ENCODE data around the gene NABP1.

NABP1 gene

GRCh38 chr2:191728750-191729624 lies 51.1 kb downstream of the NABP1 start:
- no peak for TF ChIP-seq EZH2phosphoT487 (IDR thresholded peaks at IDR 0.05; ENCODE audit: low read depth)
- TF ChIP-seq, protein P1, sequence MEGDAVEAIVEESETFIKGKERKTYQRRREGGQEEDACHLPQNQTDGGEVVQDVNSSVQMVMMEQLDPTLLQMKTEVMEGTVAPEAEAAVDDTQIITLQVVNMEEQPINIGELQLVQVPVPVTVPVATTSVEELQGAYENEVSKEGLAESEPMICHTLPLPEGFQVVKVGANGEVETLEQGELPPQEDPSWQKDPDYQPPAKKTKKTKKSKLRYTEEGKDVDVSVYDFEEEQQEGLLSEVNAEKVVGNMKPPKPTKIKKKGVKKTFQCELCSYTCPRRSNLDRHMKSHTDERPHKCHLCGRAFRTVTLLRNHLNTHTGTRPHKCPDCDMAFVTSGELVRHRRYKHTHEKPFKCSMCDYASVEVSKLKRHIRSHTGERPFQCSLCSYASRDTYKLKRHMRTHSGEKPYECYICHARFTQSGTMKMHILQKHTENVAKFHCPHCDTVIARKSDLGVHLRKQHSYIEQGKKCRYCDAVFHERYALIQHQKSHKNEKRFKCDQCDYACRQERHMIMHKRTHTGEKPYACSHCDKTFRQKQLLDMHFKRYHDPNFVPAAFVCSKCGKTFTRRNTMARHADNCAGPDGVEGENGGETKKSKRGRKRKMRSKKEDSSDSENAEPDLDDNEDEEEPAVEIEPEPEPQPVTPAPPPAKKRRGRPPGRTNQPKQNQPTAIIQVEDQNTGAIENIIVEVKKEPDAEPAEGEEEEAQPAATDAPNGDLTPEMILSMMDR (IDR thresholded peaks at IDR 0.05; ENCODE audit: low read depth, low read length): no peak; the same call in 1 of the 2 replicates
- H3K36me3 ChIP-seq (replicated peaks; ENCODE audit: low read depth, low read length): no peaks in the 10 kb centered on the region
- no peaks in the 10 kb centered on the region for H3K79me2 ChIP-seq (ENCODE audit: low read length)
- H3K4me3 ChIP-seq (ENCODE audit: low read length): peak overlapping the region; percentile 26; the same call in 1 of the 2 replicates
- no peak overlapping the region for H2AFZ ChIP-seq (ENCODE audit: low read depth, low read length)
- H3K4me2 ChIP-seq (ENCODE audit: low read length): peak overlapping the region; percentile 52
- H3K4me1 ChIP-seq (ENCODE audit: low read length): peaks cover 15% of the 10 kb centered on the region
- H3K27ac ChIP-seq (ENCODE audit: low read length): no peak overlapping the region
- H4K20me1 ChIP-seq (ENCODE audit: insufficient read depth, low read length): no peaks in the 10 kb centered on the region
- H3K27me3 ChIP-seq (ENCODE audit: low read depth, low read length): peaks cover 7% of the 10 kb centered on the region; the same call in 1 of the 2 replicates
- no peaks in the 10 kb centered on the region for H3K9me3 ChIP-seq (ENCODE audit: insufficient read depth, low read length)
- no peak overlapping the region; the same call in 1 of the 2 replicates for H3K9ac ChIP-seq (ENCODE audit: low read length)

DNA sequence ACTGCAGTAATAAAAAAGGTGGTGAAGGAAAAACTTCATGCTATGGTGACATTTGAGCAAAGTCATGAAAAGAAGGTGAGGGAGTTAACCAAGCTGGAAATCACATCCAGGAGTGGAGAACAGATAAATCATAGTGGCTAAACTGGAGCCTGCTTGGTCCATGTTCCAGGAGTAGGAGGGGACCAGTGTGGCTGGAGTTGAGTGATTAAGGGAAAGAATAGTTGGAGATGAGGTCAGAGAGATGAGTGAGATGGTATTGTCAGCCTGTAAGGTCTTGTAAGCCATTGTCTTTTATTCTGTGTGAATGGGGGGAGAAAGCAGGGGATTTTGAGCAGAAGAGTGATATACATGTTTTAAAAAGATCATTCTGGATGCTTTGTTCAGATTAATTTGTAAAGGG lies 52.3 kb downstream of the NABP1 start:
- no peak overlapping the region for H3K4me2 ChIP-seq (ENCODE audit: low read length)
- no peak for TF ChIP-seq EZH2phosphoT487 (IDR thresholded peaks at IDR 0.05; ENCODE audit: low read depth)
- TF ChIP-seq, protein P1 (IDR thresholded peaks at IDR 0.05; ENCODE audit: low read depth, low read length): no peak

More for the DNA sequence above, 52.3 kb downstream of the NABP1 start:
- no peak overlapping the region for H2AFZ ChIP-seq (ENCODE audit: low read depth, low read length)
- H3K27me3 ChIP-seq (ENCODE audit: low read depth, low read length): peaks cover 7% of the 10 kb centered on the region; the same call in 1 of the 2 replicates
- H4K20me1 ChIP-seq (ENCODE audit: insufficient read depth, low read length): no peaks in the 10 kb centered on the region
- no peaks in the 10 kb centered on the region for H3K9me3 ChIP-seq (ENCODE audit: insufficient read depth, low read length)
- no peak overlapping the region for H3K4me3 ChIP-seq (ENCODE audit: low read length)
- H3K4me1 ChIP-seq (ENCODE audit: low read length): peaks cover 13% of the 10 kb centered on the region
- no peak overlapping the region for H3K9ac ChIP-seq (ENCODE audit: low read length)
- no peaks in the 10 kb centered on the region for H3K36me3 ChIP-seq (replicated peaks; ENCODE audit: low read depth, low read length)
- H3K79me2 ChIP-seq (ENCODE audit: low read length): no peaks in the 10 kb centered on the region
- H3K27ac ChIP-seq (ENCODE audit: low read length): no peak overlapping the region

Data from OCI-LY3 (cell line).